Right atrium auricular region (tissue), 2 donors: ENCODE measurements around the gene RIMKLB. TPM values are rescaled to one million over a fixed set of nuclear protein-coding genes. Genes with fewer than 3 reads are reported as not detected.
"Not testable (repeated sequence)": the region's sequence is repeated elsewhere in the genome, so short reads cannot be mapped to it uniquely, and the experiment has no call there.

Source experiments
- DNase-seq: peaks from one replicate; pipeline ENCODE4 v3.0.0-alpha.2; 2019; ENCODE audit warnings: low spot score
- H3K27ac ChIP-seq, 2 donors: fragments of 200-600 bp; sonication (generic); 1 replicate in 1 of 2; 2 replicates in 1 of 2; pipeline ENCODE4 v1.5.1; 2016 to 2019
- H3K27me3 ChIP-seq, 2 donors: fragments of 200-600 bp; sonication (generic); one replicate each; pipeline versions ENCODE4 v1.5.1 to v1.6.0; 2017 to 2019
- H3K36me3 ChIP-seq: fragments of 200-600 bp; sonication (generic); one replicate; pipeline ENCODE4 v1.5.1; 2016
- H3K4me1 ChIP-seq, 2 donors: fragments of 200-600 bp; sonication (generic); one replicate each; pipeline versions ENCODE4 v1.5.1 to v1.6.0; 2017 to 2019
- H3K4me3 ChIP-seq, 2 donors: fragments of 200-600 bp; sonication (generic); 1 replicate in 1 of 2; 2 replicates in 1 of 2; pipeline ENCODE4 v1.5.1; 2017 to 2019; ENCODE audit warnings: mild to moderate bottlenecking in 1 of 2, moderate library complexity in 1 of 2
- H3K9me3 ChIP-seq, 2 donors: fragments of 200-600 bp; sonication (generic); one replicate each; pipeline ENCODE4 v1.5.1; 2019
- CTCF ChIP-seq, 2 donors: fragments of 200-600 bp; sonication (generic); IDR thresholded peaks; one replicate each; pipeline ENCODE4 v1.5.1; 2019; ENCODE audit warnings: antibody characterized with exemption in 2 of 2
- total RNA-seq, 2 donors: library from RNA; depleted of rRNA; stranded (reverse); fragments of >200 nt; gene quantifications; one replicate each; pipeline ENCODE4 v1.1.0, GENCODE V29; 2016

RIMKLB gene
- total RNA-seq, 2 donors from 2014 or later, result 9.7 to 10.7 TPM

GRCh38 chr12:8796831-8797626 is 99.2 kb downstream of the RIMKLB start:
- Histone ChIP-seq H3K36me3 (no peaks in the 10 kb centered on the region), H3K27ac (no peak overlapping the region), H3K4me1 (no peaks in the 10 kb centered on the region), H3K4me3 (no peak overlapping the region), H3K9me3 (no peaks in the 10 kb centered on the region), H3K27me3 (no peaks in the 10 kb centered on the region)
- no peak for TF ChIP-seq CTCF (IDR thresholded peaks at IDR 0.05)
- no peak for DNase-seq

GRCh38 chr12:8801213-8801612 is 103.4 kb downstream of the RIMKLB start:
- H3K4me3 ChIP-seq, H3K27me3 ChIP-seq, H3K36me3 ChIP-seq, H3K27ac ChIP-seq, H3K9me3 ChIP-seq, H3K4me1 ChIP-seq, DNase-seq: not testable (repeated sequence)

GRCh38 chr12:8804833-8805232 is 107.0 kb downstream of the RIMKLB start:
- not testable (repeated sequence) for H3K4me3 ChIP-seq, H3K9me3 ChIP-seq, H3K27ac ChIP-seq, H3K27me3 ChIP-seq, H3K36me3 ChIP-seq, DNase-seq, H3K4me1 ChIP-seq

GRCh38 chr12:8805487-8805886 is 107.7 kb downstream of the RIMKLB start:
- not testable (repeated sequence) for H3K9me3 ChIP-seq, H3K36me3 ChIP-seq, H3K27ac ChIP-seq, H3K4me1 ChIP-seq, H3K27me3 ChIP-seq, H3K4me3 ChIP-seq
- peak; percentile 11 for DNase-seq

GRCh38 chr12:8807084-8807483 is 109.3 kb downstream of the RIMKLB start:
- H3K4me1 ChIP-seq, H3K36me3 ChIP-seq, H3K4me3 ChIP-seq: not testable (repeated sequence)

GRCh38 chr12:8810112-8810511 is 112.3 kb downstream of the RIMKLB start:
- H3K27me3 ChIP-seq, H3K4me3 ChIP-seq, H3K9me3 ChIP-seq, H3K36me3 ChIP-seq, H3K27ac ChIP-seq, H3K4me1 ChIP-seq, DNase-seq: not testable (repeated sequence)

More at GRCh38 chr12:8807084-8807483, 109.3 kb downstream of the RIMKLB start:
- DNase-seq, H3K27ac ChIP-seq, H3K9me3 ChIP-seq, H3K27me3 ChIP-seq: not testable (repeated sequence)

- H3K36me3 ChIP-seq, result no peaks in the 10 kb centered on the region
- no peak for TF ChIP-seq CTCF (IDR thresholded peaks at IDR 0.05)
- no peak overlapping the region for H3K4me3 ChIP-seq
- H3K27ac ChIP-seq, result no peak overlapping the region
- DNase-seq, result no peak
- no peaks in the 10 kb centered on the region for H3K4me1 ChIP-seq
- H3K9me3 ChIP-seq, result no peaks in the 10 kb centered on the region
- H3K27me3 ChIP-seq, result no peaks in the 10 kb centered on the region
Measured at GRCh38 chr12:8813572-8814357, 116.0 kb downstream of the RIMKLB start.

GRCh38 chr12:8816448-8817050 is 118.8 kb downstream of the RIMKLB start:
- no peak for TF ChIP-seq CTCF (IDR thresholded peaks at IDR 0.05)
- Histone ChIP-seq H3K36me3 (no peaks in the 10 kb centered on the region), H3K4me1 (no peaks in the 10 kb centered on the region), H3K9me3 (no peaks in the 10 kb centered on the region), H3K4me3 (no peak overlapping the region), H3K27ac (no peak overlapping the region), H3K27me3 (no peaks in the 10 kb centered on the region)
- DNase-seq, result no peak
